Kidney (tissue), 14 donors: ENCODE measurements around the gene LHPP. TPM values are rescaled to one million over a fixed set of nuclear protein-coding genes. Genes with fewer than 3 reads are reported as not detected.

Experiments used
- DNase-seq, 5 donors: peaks; one replicate each; pipeline ENCODE4 v3.0.0-alpha.2; 2013 to 2020
- FAIRE-seq: peaks from 2 replicates; lab custom pipeline; 2012; peaks lifted over from hg19 to GRCh38; lab: Jason Lieb, UNC
- H3K27ac ChIP-seq, 2 donors: one replicate each; pipeline ENCODE4 v1.7.0; 2013; ENCODE audit warnings: low read depth in 2 of 2, low read length in 2 of 2, inconsistent platforms in 1 of 2
- H3K27me3 ChIP-seq: one replicate; pipeline ENCODE4 v1.7.1; 2013; ENCODE audit warnings: low read length, inconsistent platforms; ENCODE audit not compliant: control insufficient read depth, insufficient read depth
- H3K36me3 ChIP-seq, 3 donors: one replicate each; pipeline versions ENCODE4 v1.7.0 to v1.7.1; 2013; ENCODE audit warnings: low read length in 3 of 3, control low read depth in 1 of 3, inconsistent platforms in 1 of 3; ENCODE audit not compliant: insufficient read depth in 3 of 3, control insufficient read depth in 2 of 3
- H3K4me1 ChIP-seq, 3 donors: one replicate each; pipeline versions ENCODE4 v1.7.0 to v1.7.1; 2013; ENCODE audit warnings: low read length in 3 of 3, inconsistent platforms in 1 of 3, low read depth in 1 of 3; ENCODE audit not compliant: control insufficient read depth in 2 of 3, insufficient read depth in 2 of 3
- H3K4me3 ChIP-seq, 3 donors: one replicate each; pipeline versions ENCODE4 v1.7.0 to v1.8.1; 2013; ENCODE audit warnings: low read length in 3 of 3, control low read depth in 1 of 3, inconsistent platforms in 1 of 3
- H3K9ac ChIP-seq, 3 donors: one replicate each; pipeline versions ENCODE4 v1.7.0 to v1.7.1; 2013; ENCODE audit warnings: low read length in 3 of 3, control low read depth in 1 of 3, inconsistent platforms in 1 of 3
- H3K9me3 ChIP-seq, 3 donors: one replicate each; pipeline versions ENCODE4 v1.7.0 to v1.7.1; 2013; ENCODE audit warnings: low read length in 3 of 3, control low read depth in 1 of 3, inconsistent platforms in 1 of 3; ENCODE audit not compliant: control insufficient read depth in 2 of 3, insufficient read depth in 1 of 3
- CTCF ChIP-seq: IDR thresholded peaks from 3 replicates; pipeline ENCODE4 v1.5.1; 2012; ENCODE audit warnings: mild to moderate bottlenecking, moderate library complexity, borderline replicate concordance; ENCODE audit not compliant: insufficient read depth; ENCODE audit errors: extremely low read depth
- intact Hi-C: fragments of 100-400 bp; cut with DNase I; formaldehyde crosslinking; loops from one replicate; pipeline ENCODE4 v1.11.1; 2022
- polyA plus RNA-seq: library from polyadenylated mRNA; stranded (reverse); fragments of 350-450 nt; fragmentation: Illumina TruSeq; extraction: RNeasy Lipid Tissue Mini Kit (QIAGEN cat#74804); gene quantifications from one replicate; pipeline ENCODE4 v1.2.3, GENCODE V29; 2014; ENCODE audit warnings: low read depth, low replicate concordance; ENCODE audit not compliant: insufficient read depth
- total RNA-seq: library from RNA; stranded (reverse); fragmentation: NEBNext Ultra II Directional; extraction: Animal tissue kit (Norgen Biotek cat#: 25700); gene quantifications from one replicate; pipeline ENCODE4 v1.2.1, GENCODE V29; 2021
- donor health status: control.
- donor health status: control.
- donor health status: control.
- donor health status: control.
- donor health status: control.
- donor health status: DM: yes; HTN: yes; CAD: no.
- donor health status: Normal renal cell carcinoma (clear cell type).

Gene LHPP
- total and polyA plus RNA-seq, 2 donors from 2014 or later, result 16.6 to 52.5 TPM

GRCh38 chr10:124615259-124615658 lies 153.6 kb downstream of the LHPP start:
- H3K27ac ChIP-seq, result no peak overlapping the region
- intact Hi-C loops, result no loop called here
- H3K9ac ChIP-seq, result no peak overlapping the region
- DNase-seq, result no peak
- H3K4me3 ChIP-seq, result no peak overlapping the region
- no peaks in the 10 kb centered on the region for H3K27me3 ChIP-seq
- no peak for TF ChIP-seq CTCF
- peaks cover 0 to 6% (median 0%) of the 10 kb centered on the region in 3 donors for H3K36me3 ChIP-seq
- no peaks in the 10 kb centered on the region for H3K9me3 ChIP-seq
- H3K4me1 ChIP-seq, result peaks cover 0 to 5% (median 0%) of the 10 kb centered on the region in 3 donors
- no peak for FAIRE-seq

- TF ChIP-seq CTCF, result no peak
- Histone ChIP-seq H3K4me1 (peaks cover 0 to 5% (median 0%) of the 10 kb centered on the region in 3 donors), H3K4me3 (no peak overlapping the region), H3K27ac (no peak overlapping the region), H3K36me3 (peaks cover 0 to 6% (median 0%) of the 10 kb centered on the region in 3 donors), H3K9me3 (no peaks in the 10 kb centered on the region), H3K27me3 (no peaks in the 10 kb centered on the region), H3K9ac (no peak overlapping the region)
- DNase-seq (no peak), FAIRE-seq (no peak)
- intact Hi-C loops, result no loop called here
These were observed 154.6 kb downstream of the LHPP start for GRCh38 chr10:124616040-124616835.

- peaks cover 0 to 11% (median 0%) of the 10 kb centered on the region in 3 donors for H3K36me3 ChIP-seq
- no peak for DNase-seq
- H3K9me3 ChIP-seq, result no peaks in the 10 kb centered on the region
- no peak overlapping the region for H3K4me3 ChIP-seq
- H3K27me3 ChIP-seq, result no peaks in the 10 kb centered on the region
- no peak overlapping the region for H3K27ac ChIP-seq
- FAIRE-seq, result no peak
- peaks cover 0 to 5% (median 0%) of the 10 kb centered on the region in 3 donors for H3K4me1 ChIP-seq
- no peak for TF ChIP-seq CTCF
- no peak overlapping the region for H3K9ac ChIP-seq
- intact Hi-C loops, result no loop called here
These were observed 155.2 kb downstream of the LHPP start for GRCh38 chr10:124616836-124617130.
